Fibroblast of skin of abdomen (primary cell): ENCODE data around the gene C16orf74.

ENCODE experiments used
- DNase-seq: peaks from one replicate; pipeline ENCODE4 v3.0.0-alpha.2; 2013

C16orf74 gene

GRCh38 chr16:85716680-85717038 is 34.2 kb downstream of the C16orf74 start:
- DNase-seq: peak; percentile 7

GRCh38 chr16:85716022-85716679 is 34.7 kb downstream of the C16orf74 start:
- DNase-seq: no peak

- peak; percentile 48 for DNase-seq
These were observed 35.5 kb downstream of the C16orf74 start for GRCh38 chr16:85715169-85716021.

DNA sequence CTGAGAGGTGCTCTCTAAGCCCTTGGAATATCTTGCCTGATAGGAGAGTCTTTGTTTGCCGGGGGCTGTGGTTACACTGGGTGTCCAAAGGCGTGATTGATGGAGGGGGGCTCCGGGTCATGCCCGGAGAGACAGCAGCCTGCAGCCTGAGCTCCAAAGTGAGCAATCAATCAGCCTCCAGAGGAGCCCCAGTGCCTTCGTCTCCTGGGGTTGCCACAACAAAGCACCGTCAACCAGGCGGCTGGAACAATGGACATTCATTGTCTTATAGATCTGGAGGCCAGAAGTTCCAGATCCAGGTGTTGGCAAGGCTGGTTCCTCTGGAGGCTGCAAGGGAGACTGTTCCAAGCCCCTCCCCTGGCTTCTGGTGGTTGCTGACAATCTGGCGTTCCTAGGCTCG is 38.1 kb downstream of the C16orf74 start:
- DNase-seq: no peak

DNA sequence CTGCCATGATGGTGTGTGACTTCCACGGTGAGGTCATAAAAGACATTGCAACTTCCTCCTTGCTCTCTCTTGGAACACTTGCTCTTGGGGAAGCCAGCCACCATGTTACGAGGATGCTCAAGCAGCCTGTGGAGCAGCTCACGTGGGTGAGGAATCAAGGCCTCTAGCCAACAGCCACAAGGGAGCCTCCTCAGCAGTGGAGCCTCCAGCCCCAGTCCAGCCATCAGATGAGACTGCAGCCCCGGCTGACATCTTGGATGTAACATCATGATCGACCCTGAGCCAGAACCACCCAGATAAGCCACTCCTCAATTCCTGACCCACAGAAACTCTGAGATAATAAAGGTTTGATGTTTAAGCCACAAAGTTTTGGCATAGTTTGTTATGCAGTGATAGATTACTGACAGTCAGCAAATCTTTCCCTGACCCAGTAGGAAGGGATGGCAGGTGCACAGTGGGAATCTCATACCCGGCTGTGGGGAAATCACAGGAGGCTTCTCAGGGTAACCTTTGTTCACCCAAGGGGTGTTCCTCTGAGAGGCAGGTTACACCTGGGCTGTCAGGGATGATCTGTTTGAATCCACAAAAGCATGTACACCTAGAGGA is 38.8 kb downstream of the C16orf74 start:
- no peak for DNase-seq

- no peak for DNase-seq
These were observed 40.2 kb downstream of the C16orf74 start for GRCh38 chr16:85710732-85711131.

DNA sequence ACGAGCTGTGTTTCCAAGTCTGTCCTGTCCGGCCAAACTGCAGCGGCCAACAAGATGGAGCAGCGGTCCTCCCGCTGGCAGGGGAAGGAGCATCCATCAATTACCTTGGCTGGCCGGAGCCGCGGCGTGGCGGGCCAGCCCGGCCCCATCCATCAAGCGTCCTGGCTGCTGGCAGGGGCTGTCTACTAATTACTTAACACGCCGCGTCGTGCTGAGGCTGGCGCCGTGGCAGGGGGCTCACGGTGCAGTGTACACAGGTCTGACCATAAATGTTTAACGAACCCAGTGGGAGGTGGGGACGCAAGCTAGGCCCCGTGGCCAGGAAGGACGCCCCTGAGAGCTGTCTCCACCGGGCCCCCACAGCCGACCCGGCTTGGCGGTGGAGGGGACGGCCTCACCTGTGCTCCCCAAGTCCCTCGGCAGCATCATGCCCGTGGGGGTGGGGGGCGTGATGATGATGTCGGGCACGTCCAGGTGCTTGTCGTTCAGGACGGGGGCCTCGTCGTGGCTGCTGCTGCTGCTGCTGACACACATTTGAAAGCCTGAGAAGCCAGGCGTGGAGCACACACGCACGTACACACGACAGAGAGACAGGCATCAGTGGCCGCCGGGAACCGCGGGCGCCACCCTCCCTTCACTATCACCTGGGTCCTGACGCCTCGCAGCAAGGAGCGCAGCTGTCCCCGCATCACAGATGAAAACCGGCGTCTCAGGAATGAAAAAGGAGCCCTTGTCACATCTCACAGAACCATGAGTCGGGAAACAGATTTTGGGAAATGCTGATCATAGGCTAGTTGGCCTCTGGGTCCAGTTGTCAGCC is 40.9 kb downstream of the C16orf74 start:
- no peak for DNase-seq

DNA sequence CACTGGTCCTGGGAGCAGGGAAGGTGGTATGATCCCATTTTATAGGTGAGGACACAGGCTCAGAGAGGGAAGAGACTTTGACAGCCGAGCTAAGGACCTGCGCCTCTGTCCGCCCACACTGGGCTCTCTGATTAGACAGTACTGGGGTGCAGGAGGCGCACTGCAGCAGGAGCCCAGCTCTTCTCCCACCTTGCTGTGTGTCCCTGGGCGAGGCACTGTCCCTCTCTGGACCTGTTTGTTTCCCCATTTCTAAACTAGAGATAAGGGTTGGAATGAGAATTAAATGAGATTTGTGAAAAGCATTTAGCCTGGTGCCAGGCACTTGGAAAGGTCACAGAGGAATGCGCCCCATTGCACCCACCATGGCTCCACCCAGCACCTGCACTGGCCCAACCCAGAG is 42.6 kb downstream of the C16orf74 start:
- DNase-seq: no peak

- DNase-seq: no peak
These were observed 43.3 kb downstream of the C16orf74 start for GRCh38 chr16:85707528-85708095.

GRCh38 chr16:85706449-85707034 is 44.4 kb downstream of the C16orf74 start:
- no peak for DNase-seq

- no peak for DNase-seq
These were observed 45.7 kb downstream of the C16orf74 start for GRCh38 chr16:85704900-85705846.

GRCh38 chr16:85704011-85704410 is 46.9 kb downstream of the C16orf74 start:
- no peak for DNase-seq

DNA sequence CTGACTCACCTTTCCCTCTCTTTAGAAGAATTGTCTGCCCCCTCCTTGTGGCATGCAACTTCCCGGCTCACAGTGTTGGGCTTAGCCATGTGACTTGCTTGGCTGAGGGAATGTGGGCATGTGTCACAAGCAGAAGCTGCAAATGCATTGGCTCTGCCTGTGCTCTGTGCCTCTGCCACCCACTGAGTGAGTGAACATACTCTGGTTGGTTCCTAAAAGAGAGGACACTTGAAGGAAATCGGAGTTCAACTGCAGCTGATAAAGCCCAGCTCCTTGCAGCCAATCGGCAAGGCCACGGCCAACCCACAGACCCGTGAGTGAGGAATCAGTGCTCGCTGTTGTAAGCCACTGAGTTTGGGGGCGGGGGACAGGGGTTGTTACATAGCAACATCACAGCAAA is 51.3 kb downstream of the C16orf74 start:
- DNase-seq: no peak

- no peak for DNase-seq
These were observed 51.8 kb downstream of the C16orf74 start for GRCh38 chr16:85698935-85699558.

DNA sequence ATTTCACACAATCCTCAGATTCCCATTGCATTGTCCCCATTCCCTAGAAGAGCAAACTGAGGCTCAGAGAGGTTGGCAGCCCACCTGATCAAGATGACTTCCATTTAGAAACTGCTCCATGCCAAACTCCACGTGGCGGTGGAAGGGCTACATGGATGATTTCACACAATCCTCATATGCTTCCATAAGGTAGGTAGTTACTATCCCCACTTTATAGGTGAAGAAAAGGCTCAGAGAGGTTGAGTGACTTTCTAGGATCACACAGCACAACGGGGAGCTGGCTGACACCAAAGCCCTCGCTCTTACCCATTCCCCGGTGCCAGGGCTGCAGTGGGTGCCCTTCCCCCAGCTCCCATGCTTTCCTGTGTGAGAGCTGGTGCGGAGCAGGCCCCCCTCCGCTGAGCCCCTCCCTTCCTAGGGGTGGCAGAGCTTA is 52.4 kb downstream of the C16orf74 start:
- DNase-seq: no peak

DNA sequence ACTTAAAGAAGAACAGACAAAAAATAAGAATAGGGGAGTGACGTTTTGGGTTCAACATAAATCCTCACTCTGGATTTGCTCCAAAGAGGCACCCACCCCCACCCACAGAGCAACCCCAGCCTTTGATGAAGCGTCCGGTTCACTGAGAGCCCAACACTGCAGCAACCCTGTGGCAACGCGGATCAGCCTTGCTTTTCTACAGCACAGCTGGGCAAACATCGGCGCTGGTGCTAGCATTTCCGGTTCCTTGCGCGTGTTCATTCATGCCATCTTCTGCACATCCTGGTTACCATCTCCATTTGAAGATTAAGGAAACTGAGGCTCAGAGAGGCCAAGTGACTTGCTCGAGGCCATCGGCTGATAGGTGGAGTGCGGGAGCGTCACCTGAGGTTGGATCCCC is 53.5 kb downstream of the C16orf74 start:
- DNase-seq: no peak

- no peak for DNase-seq
These were observed 54.1 kb downstream of the C16orf74 start for GRCh38 chr16:85696781-85697180.

DNA sequence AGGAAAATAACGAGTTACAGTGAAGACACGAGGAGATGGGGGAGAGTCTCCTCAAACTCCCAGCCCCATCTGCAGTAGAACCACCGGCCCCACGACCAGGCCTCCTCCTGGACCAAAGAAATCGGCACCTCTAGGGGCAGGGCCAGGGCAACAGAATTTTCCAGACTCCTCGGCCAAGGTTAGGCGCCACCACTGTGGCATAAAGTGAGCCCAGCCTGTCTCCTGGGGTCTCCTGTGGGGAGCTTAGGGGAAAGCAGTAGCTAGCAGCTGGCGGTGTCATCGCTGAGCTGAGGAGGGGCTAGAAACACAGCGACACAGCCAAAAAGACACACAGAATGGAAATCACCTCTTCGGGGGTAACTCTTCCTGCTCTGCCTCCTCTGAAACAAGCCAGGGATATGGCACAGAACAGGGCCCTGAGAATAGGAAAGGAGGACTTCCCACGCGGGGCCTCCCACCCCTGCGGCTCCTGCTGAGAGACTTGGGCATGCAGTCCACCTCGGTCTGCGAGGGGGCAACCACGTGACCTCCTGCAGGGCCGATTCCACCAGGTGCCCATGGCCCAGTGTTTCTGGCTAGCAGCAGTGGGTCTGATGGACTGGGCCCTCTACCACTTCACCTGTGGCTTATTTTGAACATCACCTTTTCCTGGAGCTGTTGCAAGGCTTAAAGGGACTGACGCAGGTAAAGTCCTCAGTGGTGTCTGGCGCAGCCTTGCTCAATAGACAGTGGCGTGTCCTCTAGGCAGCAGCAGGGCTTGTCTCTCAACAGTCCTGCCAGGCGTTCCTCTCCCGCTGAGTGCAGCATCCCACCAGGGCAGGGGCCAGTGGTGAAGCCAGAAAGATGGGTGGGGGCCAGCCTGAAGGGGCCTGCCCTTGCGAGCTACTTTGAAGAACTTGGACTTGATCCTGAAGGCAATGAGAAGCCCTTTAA is 55.4 kb downstream of the C16orf74 start:
- no peak for DNase-seq

DNA sequence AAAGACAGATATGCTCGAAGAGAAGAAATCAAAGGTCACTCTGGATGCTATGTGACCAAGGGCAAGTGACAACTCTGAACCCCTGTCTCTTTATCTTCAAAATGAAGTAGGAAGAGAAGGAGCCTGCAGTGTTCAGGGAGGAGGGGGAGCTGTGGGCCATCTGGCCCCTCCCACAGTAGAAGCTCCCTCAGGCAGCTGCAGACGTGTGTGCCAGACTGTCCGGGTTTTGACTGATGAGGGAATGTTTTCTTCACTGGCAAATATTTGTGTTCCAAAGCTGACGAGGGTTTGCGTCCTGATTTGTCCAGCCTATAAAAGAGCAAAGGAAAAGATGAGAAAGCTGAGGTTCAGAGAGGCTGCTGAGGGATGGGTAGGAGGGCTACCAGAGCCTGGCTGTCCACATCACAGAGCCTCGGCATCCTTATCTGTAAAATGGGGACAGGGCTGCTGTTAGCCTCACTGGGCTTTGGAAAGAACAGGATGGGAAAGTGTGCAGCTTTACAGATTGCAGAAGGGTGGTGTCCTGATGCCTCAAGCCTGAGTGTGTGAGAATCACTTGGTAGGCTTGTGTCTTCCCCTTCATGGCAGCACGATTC is 60.3 kb downstream of the C16orf74 start:
- no peak for DNase-seq
